T-cell (primary cell): ENCODE data around the gene PPA2. TPM values are rescaled to one million over a fixed set of nuclear protein-coding genes. Genes with fewer than 3 reads are reported as not detected.

Experiments used
- ATAC-seq, 4 experiments: fragments of 200-7000 bp in 3 of 4; fragments of 150-1000 bp in 1 of 4; cut with Tn5 transposase; replicated peaks in 1 of 4; 1 replicate in 3 of 4; 2 replicates in 1 of 4; pipeline ENCODE4 v1.10.0; 2021; ENCODE audit warnings: moderate library complexity in 3 of 4, mild to moderate bottlenecking in 2 of 4, moderate number of reproducible peaks in 1 of 4
- CTCF ChIA-PET, 2 donors: fragments of 300-600 bp; sonication (Branson Sonifier 250); formaldehyde crosslinking; loops; one replicate each; lab custom pipeline; 2022; ENCODE audit warnings: antibody characterized with exemption in 2 of 2; lab: Charles Lee
- POLR2A ChIA-PET, 2 donors: fragments of 300-600 bp; sonication (Branson Sonifier 250); formaldehyde crosslinking; loops; one replicate each; lab custom pipeline; 2022; ENCODE audit warnings: antibody characterized with exemption in 2 of 2; lab: Charles Lee
- DNase-seq, 35 experiments: peaks; one replicate each; pipeline versions ENCODE4 v3.0.0 to v3.0.0-alpha.2; 2013 to 2023
- H3K27ac ChIP-seq: one replicate; pipeline ENCODE4 v1.5.1; 2013; ENCODE audit warnings: low read length
- H3K27me3 ChIP-seq, 2 experiments: replicated peaks in 1 of 2; 1 replicate in 1 of 2; 2 replicates in 1 of 2; pipeline versions ENCODE4 v1.6.1 to v1.7.0; 2013; ENCODE audit warnings: low read length in 1 of 2, mixed read lengths in 1 of 2; ENCODE audit not compliant: control insufficient read depth in 2 of 2, insufficient read depth in 2 of 2; ENCODE audit errors: extremely low read depth in 1 of 2
- H3K36me3 ChIP-seq, 2 donors: 1 replicate in 1 of 2; 2 replicates in 1 of 2; pipeline versions ENCODE4 v1.6.1 to v1.7.0; 2013; ENCODE audit warnings: low read length in 1 of 2; ENCODE audit not compliant: control insufficient read depth in 2 of 2, insufficient read depth in 1 of 2; ENCODE audit errors: extremely low read depth in 1 of 2
- H3K4me1 ChIP-seq, 2 experiments: 1 replicate in 1 of 2; 2 replicates in 1 of 2; pipeline versions ENCODE4 v1.6.1 to v1.7.0; 2013; ENCODE audit warnings: low read length in 2 of 2, mixed read lengths in 1 of 2; ENCODE audit not compliant: insufficient read depth in 2 of 2, control insufficient read depth in 1 of 2; ENCODE audit errors: extremely low read depth in 1 of 2
- H3K4me3 ChIP-seq, 2 donors: 1 replicate in 1 of 2; 2 replicates in 1 of 2; pipeline versions ENCODE4 v1.5.1 to v1.7.0; 2013; ENCODE audit warnings: mild to moderate bottlenecking in 2 of 2, low read length in 1 of 2, moderate library complexity in 1 of 2; ENCODE audit not compliant: control insufficient read depth in 1 of 2; ENCODE audit errors: extremely low read depth in 1 of 2
- H3K9me3 ChIP-seq: 2 replicates; pipeline ENCODE4 v1.7.0; 2013
- H3K27ac Mint-ChIP-seq, 2 donors: one replicate each; pipeline ENCODE4 v1.8.0; 2020 to 2021; ENCODE audit warnings: mild to moderate bottlenecking in 2 of 2, mixed read lengths in 2 of 2
- H3K27me3 Mint-ChIP-seq, 2 donors: one replicate each; pipeline ENCODE4 v1.8.0; 2021 to 2022; ENCODE audit warnings: mixed read lengths in 2 of 2
- H3K36me3 Mint-ChIP-seq: one replicate; pipeline ENCODE4 v1.8.0; 2021; ENCODE audit warnings: mixed read lengths
- H3K4me1 Mint-ChIP-seq, 3 donors: one replicate each; pipeline ENCODE4 v1.8.0; 2020 to 2022; ENCODE audit warnings: mixed read lengths in 3 of 3, mild to moderate bottlenecking in 1 of 3
- H3K4me3 Mint-ChIP-seq, 3 donors: one replicate each; pipeline ENCODE4 v1.8.0; 2020 to 2022; ENCODE audit warnings: mild to moderate bottlenecking in 3 of 3, mixed read lengths in 3 of 3, moderate library complexity in 3 of 3
- H3K9me3 Mint-ChIP-seq, 3 donors: one replicate each; pipeline ENCODE4 v1.8.0; 2020 to 2022; ENCODE audit warnings: mixed read lengths in 3 of 3
- WGBS: methylation state at CpG from one replicate; pipeline ENCODE4 v1.1.5; 2013; ENCODE audit warnings: missing lambda C conversion rate; ENCODE audit not compliant: insufficient coverage; 5-methylcytosine and 5-hydroxymethylcytosine counted together
- total RNA-seq, 35 experiments: library from RNA in 6 of 35; stranded (reverse) in 6 of 35; fragments of 120-200 nt in 1 of 35; gene quantifications; one replicate each; pipeline versions ENCODE4 v1.2.1 to v1.2.4 and lab custom pipeline; 2013 to 2026

PPA2 gene
- total RNA-seq, 5 donors from 2014 or later (not counting 1 experiment from before 2014, with no cell fraction given) = 43.0 to 56.4 (median 52.6) TPM

GRCh38 chr4:105455998-105456397 lies 17.9 kb downstream of the PPA2 start:
- H3K4me1 ChIP-seq = no peaks in the 10 kb centered on the region
- WGBS = 100% methylated on average over 1 of the region's 2 CpGs
- POLR2A ChIA-PET = interaction anchor here in 1 of 2 donors (0.6 to 1.1 kb wide), 3 partner anchors 18 to 1254 kb away, joined by 3 to 5 read pairs (median 3); partner anchors contain the start of gene PPA2
- CTCF ChIA-PET = interaction anchor here in 1 of 2 donors (1.5 kb wide), 1 partner anchor 18 kb away, joined by 3 read pairs; the partner anchor contains the start of gene PPA2
- H3K27me3 ChIP-seq = no peaks in the 10 kb centered on the region
- no peak overlapping the region for H3K4me3 ChIP-seq
- no peak overlapping the region for H3K4me3 Mint-ChIP-seq
- no peaks in the 10 kb centered on the region for H3K9me3 ChIP-seq
- H3K9me3 Mint-ChIP-seq = no peaks in the 10 kb centered on the region
- no peak overlapping the region for H3K27ac Mint-ChIP-seq
- H3K36me3 ChIP-seq = peaks cover 0 to 22% of the 10 kb centered on the region in 2 donors
- DNase-seq (no peak), ATAC-seq (no peak)
- no peak overlapping the region for H3K27ac ChIP-seq
- H3K27me3 Mint-ChIP-seq = no peaks in the 10 kb centered on the region
- peaks cover 52% of the 10 kb centered on the region for H3K36me3 Mint-ChIP-seq
- peaks cover 16 to 23% (median 18%) of the 10 kb centered on the region in 3 donors for H3K4me1 Mint-ChIP-seq

DNA sequence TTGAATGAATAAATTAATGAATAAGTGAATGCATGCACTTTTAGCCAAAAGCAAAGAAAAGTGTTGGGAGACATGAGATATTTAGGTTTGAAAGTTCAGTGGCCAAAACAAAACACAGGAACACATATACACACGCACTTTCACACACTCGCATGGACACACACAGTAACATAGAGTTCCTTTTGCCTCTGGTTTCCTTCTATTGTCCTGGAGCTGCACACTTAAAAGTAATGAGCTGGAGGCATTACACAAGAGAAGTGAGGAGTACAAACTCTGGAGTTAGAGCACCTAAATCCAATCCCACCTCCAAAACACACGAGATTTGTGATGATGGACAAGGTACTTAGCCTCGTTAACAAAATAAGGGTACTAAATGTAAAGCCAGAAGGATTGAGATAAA lies 18.7 kb downstream of the PPA2 start:
- Mint-ChIP-seq H3K4me3 (no peak overlapping the region), H3K27me3 (no peaks in the 10 kb centered on the region), H3K4me1 (peaks cover 13 to 23% (median 14%) of the 10 kb centered on the region in 3 donors), H3K36me3 (peaks cover 53% of the 10 kb centered on the region), H3K9me3 (no peaks in the 10 kb centered on the region), H3K27ac (no peak overlapping the region)
- Histone ChIP-seq H3K4me1 (no peaks in the 10 kb centered on the region), H3K4me3 (no peak overlapping the region), H3K27me3 (no peaks in the 10 kb centered on the region), H3K27ac (no peak overlapping the region), H3K9me3 (no peaks in the 10 kb centered on the region), H3K36me3 (peaks cover 0 to 22% of the 10 kb centered on the region in 2 donors)
- ChIA-PET POLR2A (no interaction called here), CTCF (no interaction called here)
- DNase-seq (no peak), ATAC-seq (no peak)
- WGBS = no CpG with 5 or more reads among the region's 4 CpGs

- Histone ChIP-seq H3K4me1 (no peaks in the 10 kb centered on the region), H3K27ac (no peak overlapping the region), H3K4me3 (no peak overlapping the region), H3K27me3 (no peaks in the 10 kb centered on the region), H3K36me3 (peaks cover 0 to 22% of the 10 kb centered on the region in 2 donors), H3K9me3 (no peaks in the 10 kb centered on the region)
- no peaks in the 10 kb centered on the region for H3K9me3 Mint-ChIP-seq
- peaks cover 58% of the 10 kb centered on the region for H3K36me3 Mint-ChIP-seq
- WGBS = no CpG with 5 or more reads among the region's 4 CpGs
- H3K27ac Mint-ChIP-seq = no peak overlapping the region
- ChIA-PET POLR2A (no interaction called here), CTCF (interaction anchor here (0.6 to 1.0 kb wide), 4 partner anchors 20 to 308 kb away, joined by 3 read pairs; partner anchors contain the start of gene PPA2 (in 2 of the 2))
- H3K4me3 Mint-ChIP-seq = no peak overlapping the region
- ATAC-seq (no peak), DNase-seq (no peak)
- H3K27me3 Mint-ChIP-seq = no peaks in the 10 kb centered on the region
- H3K4me1 Mint-ChIP-seq = peaks cover 9 to 14% (median 12%) of the 10 kb centered on the region in 3 donors
Measured at GRCh38 chr4:105453550-105454205, 20.2 kb downstream of the PPA2 start.

GRCh38 chr4:105451346-105451745 lies 22.5 kb downstream of the PPA2 start:
- Mint-ChIP-seq H3K27me3 (no peaks in the 10 kb centered on the region), H3K36me3 (peaks cover 58% of the 10 kb centered on the region), H3K4me3 (no peak overlapping the region), H3K9me3 (no peaks in the 10 kb centered on the region), H3K4me1 (peaks cover 2 to 6% (median 5%) of the 10 kb centered on the region in 3 donors), H3K27ac (no peak overlapping the region)
- ATAC-seq (no peak), DNase-seq (no peak)
- ChIA-PET CTCF (interaction anchor here in 1 of 2 donors (0.6 kb wide), 1 partner anchor 173 kb away, joined by 3 read pairs; no protein-coding TSS in a partner anchor), POLR2A (no interaction called here)
- Histone ChIP-seq H3K4me1 (no peaks in the 10 kb centered on the region), H3K27me3 (no peaks in the 10 kb centered on the region), H3K4me3 (no peak overlapping the region), H3K36me3 (peaks cover 0 to 23% of the 10 kb centered on the region in 2 donors), H3K27ac (no peak overlapping the region), H3K9me3 (no peaks in the 10 kb centered on the region)
- 100% methylated on average over 1 of the region's 2 CpGs for WGBS

GRCh38 chr4:105440890-105441289 lies 33.0 kb downstream of the PPA2 start:
- no peak overlapping the region for H3K27ac Mint-ChIP-seq
- peaks cover 0 to 41% of the 10 kb centered on the region in 2 donors for H3K36me3 ChIP-seq
- H3K27ac ChIP-seq = no peak overlapping the region
- no peaks in the 10 kb centered on the region for H3K4me1 Mint-ChIP-seq
- ATAC-seq (no peak), DNase-seq (no peak)
- peaks cover 2% of the 10 kb centered on the region for H3K9me3 ChIP-seq
- peaks cover 5 to 16% (median 10%) of the 10 kb centered on the region in 3 donors for H3K9me3 Mint-ChIP-seq
- no peak overlapping the region for H3K4me3 Mint-ChIP-seq
- H3K27me3 Mint-ChIP-seq = no peaks in the 10 kb centered on the region
- CTCF ChIA-PET = interaction anchor here in 1 of 2 donors (1.7 kb wide), 1 partner anchor 33 kb away, joined by 4 read pairs; the partner anchor contains the start of gene PPA2
- H3K4me1 ChIP-seq = no peaks in the 10 kb centered on the region
- no peaks in the 10 kb centered on the region for H3K27me3 ChIP-seq
- POLR2A ChIA-PET = no interaction called here
- peaks cover 41% of the 10 kb centered on the region for H3K36me3 Mint-ChIP-seq
- H3K4me3 ChIP-seq = no peak overlapping the region

- Histone ChIP-seq H3K9me3 (peaks cover 2% of the 10 kb centered on the region), H3K4me1 (no peaks in the 10 kb centered on the region), H3K4me3 (no peak overlapping the region), H3K27me3 (no peaks in the 10 kb centered on the region), H3K36me3 (peaks cover 0 to 45% of the 10 kb centered on the region in 2 donors), H3K27ac (no peak overlapping the region)
- Mint-ChIP-seq H3K27me3 (no peaks in the 10 kb centered on the region), H3K4me1 (no peaks in the 10 kb centered on the region), H3K36me3 (peaks cover 66% of the 10 kb centered on the region), H3K9me3 (peaks cover 11 to 24% (median 15%) of the 10 kb centered on the region in 3 donors), H3K4me3 (no peak overlapping the region), H3K27ac (no peak overlapping the region)
- POLR2A ChIA-PET = no interaction called here
- no CpG with 5 or more reads among the region's 6 CpGs for WGBS
- DNase-seq (no peak), ATAC-seq (no peak)
- CTCF ChIA-PET = no interaction called here
Measured at GRCh38 chr4:105437637-105438036, 36.2 kb downstream of the PPA2 start.
